Smooth muscle cell of the brain vasculature (primary cell): ENCODE data around the gene FAM234A.
"Not testable (repeated sequence)": the region's sequence is repeated elsewhere in the genome, so short reads cannot be mapped to it uniquely, and the experiment has no call there.

Experiments
- DNase-seq: peaks from one replicate; pipeline ENCODE4 v3.0.0-alpha.2; 2012; ENCODE audit warnings: low read depth, low spot score

Gene FAM234A, protein sequence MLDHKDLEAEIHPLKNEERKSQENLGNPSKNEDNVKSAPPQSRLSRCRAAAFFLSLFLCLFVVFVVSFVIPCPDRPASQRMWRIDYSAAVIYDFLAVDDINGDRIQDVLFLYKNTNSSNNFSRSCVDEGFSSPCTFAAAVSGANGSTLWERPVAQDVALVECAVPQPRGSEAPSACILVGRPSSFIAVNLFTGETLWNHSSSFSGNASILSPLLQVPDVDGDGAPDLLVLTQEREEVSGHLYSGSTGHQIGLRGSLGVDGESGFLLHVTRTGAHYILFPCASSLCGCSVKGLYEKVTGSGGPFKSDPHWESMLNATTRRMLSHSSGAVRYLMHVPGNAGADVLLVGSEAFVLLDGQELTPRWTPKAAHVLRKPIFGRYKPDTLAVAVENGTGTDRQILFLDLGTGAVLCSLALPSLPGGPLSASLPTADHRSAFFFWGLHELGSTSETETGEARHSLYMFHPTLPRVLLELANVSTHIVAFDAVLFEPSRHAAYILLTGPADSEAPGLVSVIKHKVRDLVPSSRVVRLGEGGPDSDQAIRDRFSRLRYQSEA

DNA sequence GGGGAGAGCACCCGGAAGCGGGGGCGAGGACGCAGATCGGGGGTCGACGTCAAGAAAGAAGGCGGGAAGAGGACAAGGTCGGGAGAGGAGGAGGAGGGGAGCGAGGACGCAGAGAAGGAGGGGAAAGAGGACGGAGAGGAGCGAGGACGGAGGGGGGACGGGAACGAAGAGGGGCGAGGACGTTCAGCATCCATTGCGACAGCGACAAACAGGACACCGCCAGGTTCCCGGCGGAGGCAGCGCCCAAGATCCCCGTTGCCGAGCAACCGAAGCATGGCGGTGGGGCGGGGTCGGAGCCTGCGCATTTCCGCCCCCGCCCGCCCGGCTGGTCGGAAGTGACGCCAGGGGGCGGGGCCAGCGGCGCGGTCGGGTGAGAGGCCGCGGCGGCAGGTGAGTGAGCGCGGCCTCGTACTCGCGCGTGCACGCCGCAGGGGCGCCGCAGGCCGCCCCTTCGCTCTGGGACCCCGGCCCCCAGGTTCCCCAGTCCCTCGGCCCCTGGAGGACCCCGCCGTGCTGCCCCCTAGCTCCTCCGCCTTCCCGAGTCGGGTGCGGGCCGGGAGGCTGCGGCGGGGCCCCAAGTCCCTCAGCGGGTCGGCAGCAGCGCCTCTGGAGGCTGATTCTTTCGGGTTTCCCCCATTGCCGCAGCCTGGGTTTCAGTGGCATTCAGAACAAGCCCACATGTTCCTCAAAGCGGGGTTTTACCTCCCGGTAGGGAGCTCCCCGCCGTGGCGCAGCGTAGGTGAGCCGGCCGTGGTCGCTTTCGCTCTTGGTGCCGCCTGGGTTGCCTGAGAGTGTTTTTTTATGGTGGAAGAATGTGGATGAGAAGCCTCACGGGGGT, at the start of gene FAM234A:
Gene FAM234A, plus strand, starts transcription at position 354 of the 838 bp plus-strand sequence. CDS start 19,593 bp downstream, outside the sequence.
- DNase-seq, result peak; percentile 56

DNA sequence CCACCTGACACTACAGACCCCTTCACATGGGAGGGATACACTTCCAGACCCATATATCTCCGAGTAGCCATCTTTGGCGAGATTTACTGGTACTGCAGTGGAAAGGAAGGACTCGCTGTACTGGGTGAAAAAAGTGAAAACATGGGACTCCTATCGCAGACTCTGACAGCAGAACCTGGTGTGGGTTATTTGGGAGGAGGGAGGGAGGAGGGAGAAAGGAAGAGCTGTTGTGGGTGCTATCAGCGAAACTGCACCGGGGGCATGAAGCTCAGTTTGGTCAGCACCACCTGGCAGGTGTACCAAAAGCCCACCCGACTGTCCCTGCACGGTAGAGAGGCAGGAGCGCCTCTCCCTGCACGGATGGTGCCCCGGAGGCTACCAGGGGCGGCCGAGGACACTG, 49.4 kb upstream of the FAM234A start:
- no peak for DNase-seq

DNA sequence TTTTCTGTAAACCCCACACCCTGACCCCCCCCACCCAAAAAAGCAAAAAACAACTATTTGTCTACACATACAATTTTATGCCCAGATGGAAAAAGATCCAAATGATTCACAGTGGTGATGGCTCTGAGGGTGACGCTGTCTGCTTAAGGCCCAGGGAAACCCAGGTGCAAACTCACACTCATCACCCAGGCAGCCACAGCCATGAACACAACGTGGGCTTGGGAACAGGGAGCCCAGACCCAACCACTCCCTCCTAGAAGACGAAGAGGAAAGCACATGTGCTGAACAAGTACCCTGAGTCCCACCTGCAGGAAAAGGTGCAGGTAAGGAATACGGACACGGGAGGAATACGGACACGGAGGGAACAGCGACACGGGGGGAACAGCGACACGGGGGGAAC, 48.9 kb upstream of the FAM234A start:
- DNase-seq, result no peak

DNA sequence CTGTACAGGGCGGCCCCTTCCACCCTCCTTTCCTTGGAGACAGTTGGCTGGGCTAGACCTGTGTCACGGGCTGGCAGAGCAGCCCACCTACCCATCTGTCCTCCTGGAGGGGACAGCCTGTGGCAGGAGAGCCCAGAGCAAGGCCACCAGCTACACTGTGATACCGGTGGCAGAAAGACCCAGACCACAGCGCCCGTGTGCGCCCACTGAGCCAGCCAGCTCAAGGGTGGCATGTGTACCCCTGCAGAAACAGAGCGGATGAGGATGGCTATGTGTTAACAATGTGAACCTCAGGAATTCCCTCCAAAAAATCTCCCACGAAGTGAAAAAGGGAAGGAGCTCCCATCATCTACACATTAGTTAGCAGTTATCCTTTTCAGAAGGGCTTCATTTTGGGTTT, 47.3 kb upstream of the FAM234A start:
- no peak for DNase-seq

DNA sequence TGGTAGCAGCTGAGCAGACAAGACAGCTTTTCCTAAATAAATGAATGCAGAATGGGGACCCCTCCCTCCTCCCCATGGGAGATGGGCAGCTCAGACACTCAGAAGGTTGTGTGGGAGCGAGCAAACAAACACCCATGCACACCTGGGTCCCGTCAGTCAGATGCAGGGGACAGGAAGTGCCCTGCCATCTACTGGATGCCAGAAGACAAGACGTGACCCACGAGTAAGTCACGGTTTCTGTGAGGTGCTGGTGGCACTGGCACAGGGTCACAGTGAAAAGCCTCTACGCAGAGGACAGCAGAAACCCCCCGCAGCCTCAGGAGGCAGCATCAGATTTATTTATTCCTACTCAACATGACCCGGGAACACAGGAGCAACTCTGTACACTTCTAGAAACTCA, 45.9 kb upstream of the FAM234A start:
- DNase-seq, result no peak

DNA sequence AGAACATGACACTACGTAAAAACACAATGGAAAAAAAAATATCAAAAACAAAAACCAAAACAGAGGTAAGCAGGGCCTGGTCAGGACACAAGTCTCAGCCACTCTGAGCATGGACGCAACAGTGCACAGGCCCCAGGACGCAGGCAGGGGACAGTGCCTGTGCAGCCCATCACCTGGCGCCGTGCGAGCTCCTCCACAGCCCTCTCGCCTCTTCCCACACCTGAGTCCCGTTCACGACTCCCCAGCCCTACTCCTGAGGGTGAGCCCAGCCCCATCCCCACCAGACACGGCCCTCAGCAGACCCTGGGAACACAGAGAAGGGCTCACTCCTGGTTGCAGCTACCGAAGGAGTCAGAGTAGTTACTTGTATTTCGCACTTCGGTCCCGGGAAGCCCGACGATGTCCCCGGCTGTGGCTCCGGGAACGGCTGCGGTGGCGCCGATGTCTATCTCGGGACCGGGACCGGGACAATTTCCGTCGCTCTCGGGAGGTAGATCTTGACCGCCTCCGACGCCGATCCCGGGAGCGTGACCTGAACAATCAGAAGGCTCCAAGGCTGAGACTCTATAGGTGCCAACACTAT, 44.9 kb upstream of the FAM234A start:
- no peak for DNase-seq

DNA sequence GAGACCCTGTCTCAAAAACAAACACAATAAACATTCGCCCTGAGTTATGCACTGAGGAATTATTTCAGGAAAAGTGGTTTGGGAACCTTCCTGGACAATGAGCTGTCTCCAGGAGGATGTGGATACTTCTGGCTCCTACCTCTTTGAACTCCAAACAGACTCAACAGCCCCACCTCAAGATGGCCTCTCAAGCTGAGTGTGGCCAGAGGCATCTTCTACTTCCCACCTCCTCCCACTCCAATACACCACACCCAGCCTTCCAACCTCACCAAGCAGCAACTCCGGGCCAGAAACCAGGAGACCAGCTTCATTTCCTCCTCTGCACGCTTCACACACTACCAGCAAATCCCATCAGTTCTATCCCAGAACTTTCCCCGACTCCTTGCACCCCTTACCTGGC, 42.8 kb upstream of the FAM234A start:
- DNase-seq, result no peak

DNA sequence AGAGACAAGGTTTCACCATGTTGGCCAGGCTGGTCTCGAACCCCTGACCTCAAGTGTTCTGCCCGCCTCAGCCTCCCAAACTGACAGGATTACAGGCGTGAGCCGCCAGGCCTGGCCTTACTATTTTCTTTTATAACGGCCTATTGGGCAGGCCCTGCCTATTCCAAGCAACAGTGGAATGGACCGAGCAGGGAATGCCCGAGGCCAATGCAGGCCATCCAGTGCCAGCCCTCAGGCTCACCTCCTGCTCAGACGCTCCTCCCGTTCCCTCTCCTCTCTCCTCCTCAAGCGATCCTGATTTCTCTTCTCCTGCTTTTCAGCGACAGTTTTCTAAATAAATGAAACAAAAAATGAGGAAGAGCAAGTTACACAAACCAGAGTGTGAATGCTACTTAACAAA, 41.9 kb upstream of the FAM234A start:
- DNase-seq, result no peak

DNA sequence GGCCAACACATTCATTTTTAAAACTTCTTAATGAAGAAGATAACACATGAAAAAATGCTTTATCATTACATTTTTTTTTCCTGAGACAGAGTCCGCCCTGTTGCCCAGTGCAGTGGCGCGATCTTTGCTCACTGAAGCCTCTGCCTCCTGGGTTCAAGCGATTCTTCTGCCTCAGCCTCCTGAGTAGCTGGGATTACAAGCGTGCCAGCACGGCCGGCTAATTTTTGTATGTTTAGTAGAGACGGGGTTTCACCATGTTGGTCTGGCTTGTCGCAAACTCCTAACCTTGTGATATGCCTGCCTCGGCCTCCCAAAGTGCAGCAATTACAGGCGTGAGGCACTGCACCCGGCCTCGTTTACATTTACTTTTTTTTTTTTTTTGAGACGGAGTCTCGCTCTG, 41.2 kb upstream of the FAM234A start:
- no peak for DNase-seq

DNA sequence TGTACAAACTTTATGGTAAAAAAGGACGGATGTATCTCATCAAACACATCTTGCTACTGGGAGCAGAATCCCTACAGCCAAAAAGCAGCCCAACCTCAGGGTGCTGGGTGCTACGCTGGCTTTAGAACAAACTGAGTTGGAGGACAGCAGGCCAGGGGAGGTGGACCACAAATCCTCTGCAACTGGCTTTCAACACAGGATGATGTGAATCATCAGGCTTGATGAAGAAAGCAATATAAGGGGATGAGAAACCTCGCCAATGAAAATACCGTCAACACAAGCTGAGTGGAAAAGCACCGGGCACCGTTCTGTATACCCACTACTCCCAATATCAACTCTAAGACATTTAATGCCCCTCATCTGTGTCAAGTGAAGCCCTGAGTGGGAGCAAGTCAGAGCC, 40.1 kb upstream of the FAM234A start:
- DNase-seq, result no peak

DNA sequence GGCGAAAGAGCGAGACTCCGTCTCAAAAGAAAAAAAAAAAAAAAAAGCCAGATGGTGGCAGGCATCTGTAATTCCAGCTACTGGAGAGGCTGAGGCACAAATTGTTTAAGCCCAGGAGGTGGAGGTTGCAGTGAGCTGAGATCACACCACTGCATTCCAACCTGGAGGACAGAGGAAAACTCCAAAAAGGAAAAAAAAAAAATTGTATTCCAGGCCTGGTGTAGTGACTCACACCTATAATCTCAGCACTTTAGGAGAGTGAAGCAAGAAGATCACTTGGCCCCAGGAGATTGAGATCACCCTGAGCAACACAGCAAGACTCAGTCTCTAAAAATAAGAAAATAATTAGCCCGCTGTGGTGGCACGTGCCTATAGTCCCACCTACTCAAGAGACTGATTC, 34.2 kb upstream of the FAM234A start:
- DNase-seq, result no peak

DNA sequence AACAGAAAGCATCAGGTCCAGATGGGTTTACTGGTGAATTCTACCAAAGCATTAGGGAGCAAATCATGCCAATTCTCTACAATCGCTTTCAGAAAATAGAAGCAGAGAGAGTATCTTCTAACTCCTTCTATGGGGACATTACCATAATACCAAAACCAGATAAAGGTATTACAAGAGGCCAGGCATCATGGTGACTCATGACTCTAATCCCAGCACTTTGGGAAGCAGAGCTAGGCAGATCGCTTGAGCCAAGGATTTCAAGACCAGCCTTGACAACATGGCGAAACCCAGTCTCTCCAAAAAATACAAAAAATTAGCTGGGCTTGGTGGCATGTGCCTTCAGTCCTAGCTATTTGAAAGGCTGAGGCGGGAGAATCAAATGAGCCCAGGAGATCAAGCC, 31.4 kb upstream of the FAM234A start:
- no peak for DNase-seq

DNA sequence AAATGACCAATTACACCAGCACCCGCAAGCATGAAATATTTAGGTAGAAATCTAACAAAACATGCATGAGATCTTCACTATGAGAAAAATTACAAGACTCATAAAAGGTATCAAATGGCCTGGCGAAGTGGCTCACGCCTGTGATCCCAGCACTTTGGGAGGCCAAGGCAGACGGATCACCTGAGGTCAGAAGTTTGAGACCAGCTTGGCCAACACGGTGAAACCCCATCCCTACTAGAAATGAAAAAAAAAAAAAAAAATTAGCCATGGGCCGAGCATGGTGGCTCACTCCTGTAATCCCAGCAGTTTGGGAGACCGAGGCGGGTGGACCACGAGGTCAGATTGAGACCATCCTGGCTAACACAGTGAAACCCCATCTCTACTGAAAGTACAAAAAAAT, 30.6 kb upstream of the FAM234A start:
- DNase-seq, result not testable (repeated sequence)

DNA sequence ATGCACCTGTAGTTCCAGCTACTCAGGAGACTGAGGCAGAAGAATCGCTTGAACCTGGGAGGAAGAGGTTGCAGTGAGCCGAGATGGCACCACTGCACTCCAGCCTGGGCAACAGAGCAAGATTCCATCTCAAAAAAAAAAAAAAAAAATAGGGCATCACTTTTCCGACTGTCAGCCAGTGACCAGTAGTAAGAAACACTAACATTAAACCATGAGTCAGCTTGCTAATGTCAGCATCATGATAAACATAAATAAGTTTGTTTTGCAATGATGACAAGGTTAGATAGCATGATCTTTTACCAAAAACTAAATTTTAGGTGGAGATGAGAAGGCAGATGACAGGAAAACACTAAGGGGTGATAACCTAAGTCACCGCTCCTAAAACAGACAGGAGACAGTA, 25.3 kb upstream of the FAM234A start:
- DNase-seq, result not testable (repeated sequence)

DNA sequence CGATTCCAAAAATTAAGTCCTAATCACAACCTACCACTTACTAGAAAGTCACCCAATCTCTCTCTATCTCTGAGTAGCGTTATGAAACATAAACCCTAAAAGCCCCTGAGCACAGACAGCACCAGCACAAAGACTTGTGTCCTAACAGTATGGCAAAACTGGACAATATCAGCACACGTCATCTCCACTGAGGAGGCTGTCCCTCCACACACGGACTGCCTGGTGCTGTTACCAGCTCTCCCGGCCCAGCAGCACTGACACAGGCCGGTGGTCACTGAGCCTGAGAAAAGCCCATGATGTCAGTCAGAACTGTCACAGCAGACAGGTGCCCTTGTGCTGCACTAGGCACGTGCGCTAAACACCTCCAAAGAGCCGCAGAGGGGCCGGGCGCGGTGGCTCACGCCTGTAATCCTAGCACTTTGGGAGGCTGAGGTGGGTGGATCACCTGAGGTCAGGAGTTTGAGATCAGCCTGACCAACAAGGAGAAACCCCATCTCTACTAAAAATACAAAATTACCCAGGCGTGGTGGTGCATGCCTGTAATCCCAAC, 22.9 kb upstream of the FAM234A start:
- DNase-seq, result not testable (repeated sequence)

DNA sequence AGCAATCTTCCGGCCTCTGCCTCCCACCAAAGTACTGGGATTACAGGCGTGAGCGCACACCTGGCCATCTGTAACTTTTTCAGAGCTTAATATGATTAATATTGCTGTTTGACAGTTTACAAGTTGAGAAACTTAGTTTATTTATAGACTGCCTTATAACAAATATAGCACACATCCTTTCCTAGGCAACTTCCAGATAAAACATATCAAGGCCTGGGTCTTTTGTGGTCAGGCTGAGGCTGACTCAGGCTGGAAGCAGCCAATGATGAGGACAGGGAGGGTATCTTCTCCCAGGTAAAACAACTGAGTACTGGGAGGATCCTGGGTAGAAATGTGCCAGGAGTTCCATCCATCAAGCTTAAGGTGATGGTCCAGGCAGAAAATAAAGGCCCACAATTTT, 21.6 kb upstream of the FAM234A start:
- no peak for DNase-seq

DNA sequence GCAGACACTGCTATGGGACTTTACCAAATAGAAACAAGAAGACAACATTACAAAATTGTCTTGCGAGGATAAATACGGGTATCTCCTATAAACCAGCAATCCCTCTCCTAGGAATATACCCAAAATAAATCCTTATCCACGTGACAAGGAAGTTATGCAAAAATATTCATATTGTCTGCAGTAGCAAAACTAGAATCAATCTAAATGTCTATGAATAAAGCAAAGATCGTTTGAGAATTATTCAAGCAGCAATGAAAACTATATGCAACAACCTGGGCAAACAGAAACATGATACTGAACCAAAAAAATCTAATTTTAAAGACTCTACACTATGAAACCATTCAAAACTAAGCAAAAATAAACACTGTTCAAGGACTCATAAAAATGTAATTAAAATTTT, 14.6 kb upstream of the FAM234A start:
- no peak for DNase-seq

DNA sequence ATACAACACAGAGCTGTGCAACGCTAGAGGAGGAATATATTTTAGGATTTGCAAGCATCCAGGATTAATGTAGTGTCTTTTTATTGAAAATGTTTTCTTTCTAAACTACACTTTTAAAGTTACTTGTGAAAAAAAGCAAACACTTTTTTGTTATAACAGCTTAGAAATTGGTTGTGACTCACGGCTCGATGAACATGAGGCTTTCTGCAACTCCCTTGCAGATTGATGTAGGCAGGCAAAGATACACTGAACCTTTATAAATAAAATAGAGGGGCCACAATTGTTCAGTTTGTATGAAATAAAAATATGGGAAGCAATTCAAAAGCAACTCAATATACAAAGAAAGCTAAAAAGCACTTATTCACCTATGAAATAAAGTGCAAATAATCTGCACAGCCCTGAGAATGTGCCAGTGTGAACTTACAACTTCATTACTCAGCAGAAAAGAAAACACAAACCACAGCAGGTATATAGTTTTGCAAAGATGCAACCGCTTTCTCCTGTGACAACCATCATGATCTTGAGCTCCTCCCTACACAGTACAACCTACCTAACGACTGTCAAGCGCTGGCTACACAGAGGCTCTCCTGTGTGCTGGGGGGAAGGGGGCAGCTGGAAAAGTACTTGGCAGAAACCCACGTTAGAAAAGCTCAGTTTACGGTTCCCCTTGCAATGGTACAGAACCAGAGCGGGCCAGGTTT, 6.3 kb upstream of the FAM234A start:
- no peak for DNase-seq

DNA sequence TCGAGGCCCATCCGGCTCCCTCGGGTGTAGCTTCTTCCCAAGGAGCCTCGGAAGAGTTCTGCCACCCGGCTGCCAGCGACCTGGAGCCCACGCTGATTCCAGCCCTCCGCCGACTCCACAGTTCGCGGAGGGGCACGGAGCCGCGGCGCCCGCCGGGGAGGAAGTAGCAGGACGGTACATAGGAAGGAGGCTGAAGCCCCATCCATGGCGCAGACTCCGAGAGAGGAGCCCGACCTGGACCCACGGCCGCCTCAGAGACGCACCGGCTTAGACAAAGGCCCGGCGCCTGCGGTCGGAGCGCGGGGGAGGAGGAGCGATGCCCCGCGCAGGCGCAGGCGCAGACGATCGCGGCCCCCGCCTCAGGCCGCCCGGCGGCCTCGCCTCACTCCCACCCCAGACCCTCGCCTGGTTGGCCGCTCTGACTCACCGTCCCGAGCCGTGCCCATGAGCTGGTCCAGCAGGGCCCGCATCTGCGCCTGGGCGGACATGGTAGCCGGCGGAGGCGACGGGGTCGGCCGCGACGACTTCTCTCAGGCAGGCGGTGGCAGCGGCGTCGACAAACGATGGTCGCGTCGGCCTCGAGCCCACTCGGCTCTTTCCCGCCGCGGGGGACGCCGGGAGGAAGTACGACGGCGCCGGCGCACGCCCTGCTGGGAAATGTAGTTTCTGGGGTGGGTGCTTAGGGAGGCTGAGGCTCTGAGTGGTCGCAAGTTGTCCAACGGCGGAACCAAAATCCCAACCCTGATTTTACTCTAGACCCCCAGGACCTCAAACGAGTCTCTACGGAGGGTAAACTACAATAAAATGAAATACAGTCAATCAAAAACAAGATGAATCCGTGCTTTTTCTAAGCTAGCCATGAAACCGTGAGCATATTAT, 5.5 kb upstream of the FAM234A start, which contains the start of gene LUC7L:
Gene LUC7L, minus strand, starts transcription at position 598 of the 879 bp plus-strand sequence. Its CDS starts 110 bp downstream, at position 488.
- DNase-seq, result peak; percentile 74

DNA sequence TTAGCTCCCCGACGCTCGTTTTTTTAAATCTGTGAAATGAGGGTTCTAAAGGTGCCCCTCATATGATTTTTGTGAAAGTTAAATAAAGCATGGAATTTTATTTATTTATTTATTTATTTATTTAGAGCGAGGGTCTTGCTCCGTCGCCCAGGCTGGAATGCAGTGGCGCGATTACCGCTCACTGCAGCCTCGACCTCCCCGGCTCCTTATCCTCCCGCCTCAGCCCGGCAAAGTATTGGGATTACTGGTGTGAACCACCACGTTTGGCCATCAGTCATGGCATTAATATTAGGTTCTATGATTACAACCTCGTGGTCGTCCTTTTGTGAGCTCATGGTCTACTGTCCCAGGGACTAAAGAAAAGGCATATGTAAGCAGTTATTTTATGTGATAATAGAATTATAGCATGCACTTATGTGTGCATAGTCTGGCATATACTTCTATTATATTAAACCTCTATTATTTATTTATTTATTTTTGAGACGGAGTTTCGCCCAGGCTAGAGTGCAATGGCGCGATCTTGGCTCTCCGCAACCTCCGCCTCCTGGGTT, 4.8 kb upstream of the FAM234A start:
- no peak for DNase-seq
